A673 (cell line): ENCODE data around the gene INHBB. TPM values are rescaled to one million over a fixed set of nuclear protein-coding genes. Genes with fewer than 3 reads are reported as not detected.

Source experiments
- BruUV-seq: library from RNA; stranded (reverse); fragments of 400-500 nt; replicated peaks from 2 replicates; lab custom pipeline; 2021; lab: Mats Ljungman, UMichigan
- CTCF ChIA-PET: fragments of 300-600 bp; sonication (Branson Sonifier 250); formaldehyde crosslinking; loops from one replicate; lab custom pipeline; 2022; ENCODE audit warnings: antibody characterized with exemption; lab: Charles Lee
- POLR2A ChIA-PET: fragments of 300-600 bp; sonication (Branson Sonifier 250); formaldehyde crosslinking; loops from one replicate; lab custom pipeline; 2022; ENCODE audit warnings: antibody characterized with exemption; ENCODE audit not compliant: low non-redundant PET; lab: Charles Lee
- DNase-seq: peaks from one replicate; pipeline ENCODE4 v3.0.0-alpha.2; 2015; ENCODE audit warnings: low spot score
- H3K27ac ChIP-seq: fragments of 200-600 bp; sonication (generic); 2 replicates; pipeline ENCODE4 v1.5.1; 2016; ENCODE audit warnings: mixed run types, low read depth, mild to moderate bottlenecking, mixed read lengths, antibody characterized with exemption, low read length; ENCODE audit not compliant: poor library complexity, severe bottlenecking
- H3K27me3 ChIP-seq: fragments of 200-600 bp; sonication (generic); replicated peaks from 2 replicates; pipeline ENCODE4 v1.6.1; 2017; ENCODE audit warnings: mixed run types, low read depth, mild to moderate bottlenecking, mixed read lengths, antibody characterized with exemption, low read length; ENCODE audit not compliant: insufficient read depth, poor library complexity
- H3K36me3 ChIP-seq: fragments of 200-600 bp; sonication (generic); 2 replicates; pipeline ENCODE4 v1.6.1; 2016; ENCODE audit warnings: mixed run types, mild to moderate bottlenecking, mixed read lengths, antibody characterized with exemption, low read length; ENCODE audit not compliant: insufficient read depth, poor library complexity, severe bottlenecking
- H3K4me1 ChIP-seq: fragments of 200-600 bp; sonication (generic); 2 replicates; pipeline ENCODE4 v1.6.1; 2017; ENCODE audit warnings: mixed run types, mild to moderate bottlenecking, mixed read lengths, antibody characterized with exemption, low read length; ENCODE audit not compliant: insufficient read depth, poor library complexity, severe bottlenecking
- H3K4me3 ChIP-seq: fragments of 200-600 bp; sonication (generic); 2 replicates; pipeline ENCODE4 v1.5.1; 2016; ENCODE audit warnings: low read depth, mixed run types, mild to moderate bottlenecking, mixed read lengths, low read length; ENCODE audit not compliant: poor library complexity, severe bottlenecking
- H3K9me3 ChIP-seq: fragments of 200-600 bp; sonication (generic); 2 replicates; pipeline ENCODE4 v1.6.1; 2016; ENCODE audit warnings: mixed run types, low read depth, mild to moderate bottlenecking, mixed read lengths, antibody characterized with exemption, low read length; ENCODE audit not compliant: poor library complexity, severe bottlenecking
- EZH2 ChIP-seq: fragments of 200-600 bp; sonication (generic); IDR thresholded peaks from 2 replicates; pipeline ENCODE4 v1.6.1; 2017; ENCODE audit warnings: borderline replicate concordance, low read depth, mild to moderate bottlenecking, mixed read lengths, antibody characterized with exemption, low read length; ENCODE audit not compliant: poor library complexity, severe bottlenecking
- intact Hi-C: fragments of 100-400 bp; cut with micrococcal nuclease; formaldehyde crosslinking; loops from one replicate; pipeline ENCODE4 v1.10.0; 2022; ENCODE audit not compliant: unreplicated experiment
- total RNA-seq: library from RNA; stranded (reverse); gene quantifications from 2 replicates; pipeline ENCODE4 v1.2.3, GENCODE V29; 2021
- TF ChIP-seq, protein P1 (sequence below): fragments of 300-800, 200-600 bp; sonication (generic); conservative IDR thresholded peaks from 2 replicates; pipeline ENCODE4 v1.5.1; 2017; ENCODE audit warnings: low read depth, mild to moderate bottlenecking, antibody characterized with exemption, low read length, moderate library complexity, mixed read lengths

INHBB gene
- total RNA-seq, 1 experiment from 2014 or later, result 0.09 TPM

DNA sequence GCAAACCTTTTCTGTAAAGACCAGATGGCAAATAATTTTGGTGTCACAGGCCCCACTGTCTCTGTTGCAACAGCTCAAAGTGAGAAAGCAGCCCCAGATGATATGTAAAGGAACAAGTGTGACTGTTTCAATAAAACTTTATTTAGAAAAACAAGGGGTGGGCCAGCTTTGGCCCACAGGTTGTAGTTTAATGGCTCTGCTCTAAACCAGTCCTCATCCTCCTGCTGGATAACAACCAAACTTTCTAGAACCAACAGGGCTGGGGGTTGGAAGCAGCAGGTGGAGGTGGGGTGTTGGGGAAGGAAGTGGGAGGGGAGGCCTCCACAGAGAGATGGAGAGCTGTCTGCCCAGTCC, 28.8 kb upstream of the INHBB start:
- Histone ChIP-seq H3K4me1 (no peaks in the 10 kb centered on the region), H3K4me3 (no peak overlapping the region), H3K9me3 (no peaks in the 10 kb centered on the region), H3K27me3 (no peaks in the 10 kb centered on the region), H3K27ac (no peak overlapping the region), H3K36me3 (no peaks in the 10 kb centered on the region)
- DNase-seq, result no peak
- POLR2A ChIA-PET, result no interaction called here
- intact Hi-C loops, result no loop called here
- BruUV-seq, result no TSS peak
- CTCF ChIA-PET, result no interaction called here
- TF ChIP-seq EZH2, result no peak
- TF ChIP-seq, protein P1, sequence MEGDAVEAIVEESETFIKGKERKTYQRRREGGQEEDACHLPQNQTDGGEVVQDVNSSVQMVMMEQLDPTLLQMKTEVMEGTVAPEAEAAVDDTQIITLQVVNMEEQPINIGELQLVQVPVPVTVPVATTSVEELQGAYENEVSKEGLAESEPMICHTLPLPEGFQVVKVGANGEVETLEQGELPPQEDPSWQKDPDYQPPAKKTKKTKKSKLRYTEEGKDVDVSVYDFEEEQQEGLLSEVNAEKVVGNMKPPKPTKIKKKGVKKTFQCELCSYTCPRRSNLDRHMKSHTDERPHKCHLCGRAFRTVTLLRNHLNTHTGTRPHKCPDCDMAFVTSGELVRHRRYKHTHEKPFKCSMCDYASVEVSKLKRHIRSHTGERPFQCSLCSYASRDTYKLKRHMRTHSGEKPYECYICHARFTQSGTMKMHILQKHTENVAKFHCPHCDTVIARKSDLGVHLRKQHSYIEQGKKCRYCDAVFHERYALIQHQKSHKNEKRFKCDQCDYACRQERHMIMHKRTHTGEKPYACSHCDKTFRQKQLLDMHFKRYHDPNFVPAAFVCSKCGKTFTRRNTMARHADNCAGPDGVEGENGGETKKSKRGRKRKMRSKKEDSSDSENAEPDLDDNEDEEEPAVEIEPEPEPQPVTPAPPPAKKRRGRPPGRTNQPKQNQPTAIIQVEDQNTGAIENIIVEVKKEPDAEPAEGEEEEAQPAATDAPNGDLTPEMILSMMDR, result no peak

DNA sequence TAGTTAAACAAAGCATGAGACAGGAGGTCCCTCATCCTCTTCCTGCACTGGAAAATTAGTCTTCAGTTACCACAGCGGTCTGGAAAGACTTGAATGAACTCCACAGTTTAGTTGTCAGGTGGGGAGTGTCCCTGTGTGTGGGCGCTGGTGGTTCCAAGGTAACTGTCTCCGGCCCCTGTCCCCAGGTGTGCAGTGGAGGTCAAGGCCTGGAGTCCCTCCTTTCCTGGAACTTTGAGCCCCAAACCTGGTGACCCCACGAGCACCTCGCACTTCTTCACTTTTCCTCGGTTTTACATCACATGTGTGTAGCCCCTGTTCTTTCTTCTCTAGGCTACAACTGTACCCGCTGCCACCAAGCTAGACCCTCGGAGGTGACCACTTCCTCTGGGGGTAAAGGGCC, 28.0 kb upstream of the INHBB start:
- Histone ChIP-seq H3K4me1 (no peaks in the 10 kb centered on the region), H3K4me3 (no peak overlapping the region), H3K27me3 (no peaks in the 10 kb centered on the region), H3K36me3 (no peaks in the 10 kb centered on the region), H3K9me3 (no peaks in the 10 kb centered on the region), H3K27ac (no peak overlapping the region)
- DNase-seq, result no peak
- intact Hi-C loops, result no loop called here
- CTCF ChIA-PET, result no interaction called here
- BruUV-seq, result no TSS peak
- TF ChIP-seq EZH2, result no peak
- TF ChIP-seq, protein P1, result no peak
- POLR2A ChIA-PET, result no interaction called here

DNA sequence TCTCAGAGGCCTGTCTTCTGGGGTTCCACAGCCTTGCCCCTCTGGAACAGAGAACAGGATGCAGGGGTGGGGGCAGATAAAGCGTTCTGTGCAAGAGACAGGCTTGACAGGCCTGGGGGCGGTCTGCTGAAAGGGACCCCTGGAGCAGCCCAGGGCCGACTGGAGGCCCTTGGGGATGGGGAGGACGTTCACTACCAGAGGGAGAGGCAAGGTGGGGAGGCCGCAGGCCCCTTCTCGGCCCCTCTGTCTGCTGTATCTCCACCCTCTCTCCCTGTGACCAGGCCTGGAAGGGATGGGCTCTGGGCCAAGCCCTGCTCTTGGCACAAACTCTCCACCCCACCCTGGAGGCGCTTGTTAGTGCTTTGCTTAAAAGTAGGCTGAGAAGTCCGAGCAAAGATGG, 27.3 kb upstream of the INHBB start:
- Histone ChIP-seq H3K27ac (no peak overlapping the region), H3K27me3 (no peaks in the 10 kb centered on the region), H3K36me3 (no peaks in the 10 kb centered on the region), H3K4me1 (no peaks in the 10 kb centered on the region), H3K9me3 (no peaks in the 10 kb centered on the region), H3K4me3 (no peak overlapping the region)
- ChIA-PET POLR2A (no interaction called here), CTCF (no interaction called here)
- DNase-seq, result no peak
- TF ChIP-seq EZH2, result no peak
- TF ChIP-seq, protein P1, result no peak
- intact Hi-C loops, result no loop called here
- BruUV-seq, result no TSS peak
